G401.6 (cell line): Measurements from ENCODE around the gene APIP.

Experiments
- FAIRE-seq: peaks from 2 replicates; lab custom pipeline; 2012; peaks lifted over from hg19 to GRCh38; lab: Jason Lieb, UNC

The APIP gene

GRCh38 chr11:34840736-34841386 lies 75.3 kb downstream of the APIP start:
- no peak for FAIRE-seq

- FAIRE-seq = no peak
These were observed 76.2 kb downstream of the APIP start for GRCh38 chr11:34839969-34840368.

DNA sequence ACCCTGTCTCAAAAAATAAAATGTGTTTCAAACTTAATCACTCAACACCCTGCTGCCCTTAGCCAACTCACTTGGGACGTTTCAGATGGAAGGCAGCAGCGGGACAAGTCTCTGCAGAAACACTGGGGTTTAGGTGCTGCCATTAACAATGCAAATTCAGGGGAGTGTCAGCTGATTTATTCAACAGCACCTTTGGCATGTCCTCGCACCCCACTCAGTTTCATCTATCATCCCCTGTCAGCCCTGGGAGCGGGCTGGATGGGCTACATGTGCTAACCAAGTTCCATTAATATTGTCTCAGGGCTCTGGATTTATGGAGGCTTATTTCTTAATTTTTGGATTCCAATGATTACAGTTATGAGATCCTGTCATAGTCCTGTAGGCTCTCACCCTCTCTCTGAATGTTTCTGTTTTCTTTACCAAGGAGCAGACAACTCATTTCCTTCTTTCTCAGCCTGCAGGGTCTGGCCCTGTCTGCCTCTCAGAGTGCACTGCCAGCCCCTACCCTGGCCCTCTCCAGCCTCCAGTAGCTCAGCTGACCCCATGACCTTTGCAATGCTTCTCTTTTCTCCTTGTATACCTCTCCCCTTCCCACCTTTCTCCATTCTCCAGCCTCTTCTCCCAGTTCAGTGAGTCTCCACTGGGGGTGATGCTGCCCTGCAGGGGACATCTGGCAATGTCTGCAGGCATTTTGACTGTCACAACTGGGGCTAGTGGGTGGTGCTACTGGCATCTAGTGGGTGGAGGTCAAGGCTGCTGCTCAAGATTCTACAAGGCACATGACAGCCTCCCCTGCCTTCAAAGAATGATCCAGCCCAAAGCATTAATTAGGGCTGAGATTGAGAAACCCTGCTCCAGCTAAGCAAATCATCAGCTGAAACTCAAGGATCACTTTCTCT lies 79.0 kb downstream of the APIP start:
- no peak for FAIRE-seq

DNA sequence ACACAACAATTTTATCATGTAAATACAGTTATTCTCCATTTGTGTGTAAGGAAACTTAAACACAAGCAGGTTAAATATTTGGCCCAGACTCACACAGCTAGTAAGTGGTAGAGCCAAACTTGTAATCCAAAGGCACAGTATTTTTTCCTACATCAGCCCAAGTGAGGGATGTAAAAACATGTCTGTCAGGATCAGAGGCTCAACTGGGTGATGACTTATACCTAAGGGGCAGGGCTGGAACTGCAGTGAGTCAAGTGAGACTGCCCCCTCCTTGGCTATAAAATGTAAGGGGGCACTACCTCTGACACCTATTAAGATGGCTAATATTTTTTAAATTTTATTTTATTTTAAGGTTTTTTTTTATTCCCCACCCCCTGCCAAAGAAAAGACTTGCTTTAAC lies 82.6 kb downstream of the APIP start:
- no peak for FAIRE-seq
